HepG2 (cell line): ENCODE results near the gene IVD. TPM values are rescaled to one million over a fixed set of nuclear protein-coding genes. Genes with fewer than 3 reads are reported as not detected.

Experiments used
- KIAA2018 ChIP-seq: sonication (generic); formaldehyde crosslinking; IDR thresholded peaks from 2 replicates; pipeline ENCODE4 v1.5.0; 2020; ENCODE audit warnings: mild to moderate bottlenecking, missing genetic modification reagents, borderline replicate concordance
- KLF11 ChIP-seq: IDR thresholded peaks from 2 replicates; pipeline ENCODE4 v1.6.1; 2016; ENCODE audit warnings: missing compliant biosample characterization
- SIN3A ChIP-seq: IDR thresholded peaks from 2 replicates; pipeline ENCODE4 v1.6.1; 2011; ENCODE audit warnings: low read depth, mild to moderate bottlenecking, control low read depth, low read length, borderline replicate concordance
- SRSF9 ChIP-seq: fragments of 200-400 bp; formaldehyde crosslinking; IDR thresholded peaks from 2 replicates; pipeline ENCODE4 v1.6.1; 2018; ENCODE audit warnings: borderline replicate concordance, mild to moderate bottlenecking, low read depth, low read length; ENCODE audit not compliant: insufficient read depth, poor library complexity, severe bottlenecking
- TBX3 ChIP-seq: fragments of 450-650 bp; IDR thresholded peaks from 2 replicates; pipeline ENCODE4 v1.6.1; 2017; ENCODE audit warnings: antibody characterized with exemption, mild to moderate bottlenecking, inconsistent platforms, borderline replicate concordance
- ZFP82 ChIP-seq: sonication (generic); formaldehyde crosslinking; IDR thresholded peaks from 2 replicates; pipeline ENCODE4 v1.5.1; 2020; ENCODE audit warnings: mild to moderate bottlenecking, missing genetic modification reagents, borderline replicate concordance
- ZNF318 ChIP-seq: sonication (generic); formaldehyde crosslinking; IDR thresholded peaks from 2 replicates; pipeline ENCODE4 v1.4.0; 2020; ENCODE audit warnings: mild to moderate bottlenecking, missing genetic modification reagents
- ZNF607 ChIP-seq: sonication (generic); formaldehyde crosslinking; IDR thresholded peaks from 2 replicates; pipeline ENCODE4 v1.5.1; 2020; ENCODE audit warnings: missing genetic modification reagents, mild to moderate bottlenecking, borderline replicate concordance
- polyA plus RNA-seq, 8 experiments: library from polyadenylated mRNA; depleted of rRNA in 3 of 8; stranded (reverse) in 7 of 8; unstranded in 1 of 8; fragments of >200 nt; fragmentation: Illumina TruSeq in 4 of 8; extraction: Trizol in 4 of 8; gene quantifications; 2 replicates each; pipeline versions ENCODE4 v1.2.1 to v1.2.3, GENCODE V29; 2011 to 2016; ENCODE audit warnings: low read depth in 4 of 8, missing spikeins in 1 of 8, mixed read lengths in 1 of 8; ENCODE audit not compliant: insufficient read depth in 1 of 8
- total RNA-seq, 5 experiments: library from RNA; depleted of rRNA; stranded (reverse); fragments of >200 nt; fragmentation: Illumina TruSeq; extraction: Trizol; gene quantifications; 2 replicates each; pipeline ENCODE4 v1.2.3, GENCODE V29; 2016; ENCODE audit warnings: low read depth in 1 of 5
- TF ChIP-seq, protein P1 (sequence below): sonication (generic); formaldehyde crosslinking; IDR thresholded peaks from 2 replicates; pipeline ENCODE4 v1.4.0; 2020; ENCODE audit warnings: missing genetic modification reagents

Gene IVD
- total and polyA plus RNA-seq, 2 of the 13 experiments (the other 11 are each of a cell fraction or from before 2014, with no cell fraction given) = 48.0 to 53.9 TPM

DNA sequence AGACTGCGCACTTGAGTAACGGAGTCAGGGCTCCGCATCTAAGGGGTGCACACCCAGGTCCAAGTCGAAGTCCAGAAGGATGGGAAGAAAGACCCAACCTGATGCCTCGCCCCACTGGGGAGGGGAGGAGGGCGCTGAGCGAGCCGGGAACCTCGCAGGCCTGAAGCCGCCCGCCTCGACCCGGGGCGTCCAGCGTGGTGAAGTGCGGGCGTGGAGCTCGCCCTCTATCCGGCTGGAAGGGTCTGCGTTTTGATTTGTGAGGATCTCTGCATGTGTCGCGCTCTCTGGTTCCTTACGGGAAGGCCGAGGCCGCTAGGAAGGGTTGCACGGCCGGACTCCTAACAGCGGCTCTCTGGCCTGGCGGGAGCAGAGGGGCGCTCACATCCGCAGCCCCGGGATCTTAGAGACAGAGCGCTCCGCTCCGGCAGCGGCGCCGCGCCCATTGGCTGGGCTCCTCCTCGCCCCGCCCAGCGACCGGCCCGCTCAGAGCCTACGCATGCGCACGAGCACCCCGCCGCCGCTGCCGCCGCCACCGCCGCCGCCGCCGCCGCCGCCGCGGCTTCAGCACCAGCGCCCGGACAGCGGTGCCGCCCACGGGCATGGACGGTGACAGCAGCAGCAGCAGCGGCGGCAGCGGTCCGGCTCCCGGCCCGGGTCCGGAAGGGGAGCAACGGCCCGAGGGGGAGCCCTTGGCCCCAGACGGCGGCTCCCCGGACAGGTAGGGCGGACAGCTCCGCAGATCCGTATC lies 47.7 kb upstream of the IVD start, which contains the start of gene DISP2 (continued):
- no peak for TF ChIP-seq KIAA2018 (CRISPR knock-in tag)
- 0 out of 2 replicates have a peak, but pooled peaks have one; percentile 50 for TF ChIP-seq ZNF318
- TF ChIP-seq, protein P1, sequence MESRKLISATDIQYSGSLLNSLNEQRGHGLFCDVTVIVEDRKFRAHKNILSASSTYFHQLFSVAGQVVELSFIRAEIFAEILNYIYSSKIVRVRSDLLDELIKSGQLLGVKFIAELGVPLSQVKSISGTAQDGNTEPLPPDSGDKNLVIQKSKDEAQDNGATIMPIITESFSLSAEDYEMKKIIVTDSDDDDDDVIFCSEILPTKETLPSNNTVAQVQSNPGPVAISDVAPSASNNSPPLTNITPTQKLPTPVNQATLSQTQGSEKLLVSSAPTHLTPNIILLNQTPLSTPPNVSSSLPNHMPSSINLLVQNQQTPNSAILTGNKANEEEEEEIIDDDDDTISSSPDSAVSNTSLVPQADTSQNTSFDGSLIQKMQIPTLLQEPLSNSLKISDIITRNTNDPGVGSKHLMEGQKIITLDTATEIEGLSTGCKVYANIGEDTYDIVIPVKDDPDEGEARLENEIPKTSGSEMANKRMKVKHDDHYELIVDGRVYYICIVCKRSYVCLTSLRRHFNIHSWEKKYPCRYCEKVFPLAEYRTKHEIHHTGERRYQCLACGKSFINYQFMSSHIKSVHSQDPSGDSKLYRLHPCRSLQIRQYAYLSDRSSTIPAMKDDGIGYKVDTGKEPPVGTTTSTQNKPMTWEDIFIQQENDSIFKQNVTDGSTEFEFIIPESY (CRISPR knock-in tag) = no peak
- peak; percentile 87; the same call in 1 of the 2 replicates for TF ChIP-seq SIN3A
- 0 out of 2 replicates have a peak, but pooled peaks have one; percentile 44 for TF ChIP-seq ZNF607
- TF ChIP-seq KLF11 (CRISPR knock-in tag) = no peak
- TF ChIP-seq TBX3 = no peak
- no peak for TF ChIP-seq ZFP82
- TF ChIP-seq SRSF9 = no peak
